SK-N-SH treated with all-trans-retinoic acid at 6 μM for 48 hours (cell line): ENCODE results near the gene STX12.
"Not testable (repeated sequence)": the region's sequence is repeated elsewhere in the genome, so short reads cannot be mapped to it uniquely, and the experiment has no call there.

Experiments
- ATAC-seq: fragments of 200-7000 bp; cut with Tn5 transposase; 3 replicates; pipeline ENCODE4 v1.9.1; 2020; ENCODE audit warnings: mild to moderate bottlenecking, moderate library complexity
- BACH2 ChIP-seq: fragments of 250-450 bp; sonication (Bioruptor Pico); IDR thresholded peaks from 2 replicates; pipeline ENCODE4 v1.9.0; 2021; ENCODE audit warnings: mild to moderate bottlenecking, borderline replicate concordance
- CREB5 ChIP-seq: fragments of 250-450 bp; sonication (Bioruptor Pico); IDR thresholded peaks from 2 replicates; pipeline ENCODE4 v1.5.1; 2020; ENCODE audit warnings: low read depth, mild to moderate bottlenecking, moderate library complexity
- CSRNP3 ChIP-seq: fragments of 250-450 bp; sonication (Bioruptor Pico); IDR thresholded peaks from 2 replicates; pipeline ENCODE4 v1.5.1; 2021; ENCODE audit warnings: mild to moderate bottlenecking, moderate library complexity
- ESRRG ChIP-seq: fragments of 250-450 bp; sonication (Bioruptor Pico); IDR thresholded peaks from 2 replicates; pipeline ENCODE4 v1.6.1; 2021; ENCODE audit warnings: mild to moderate bottlenecking
- GLIS3 ChIP-seq: fragments of 250-450 bp; sonication (Bioruptor Pico); IDR thresholded peaks from 2 replicates; pipeline ENCODE4 v1.5.0; 2020; ENCODE audit warnings: mild to moderate bottlenecking, moderate library complexity
- ISL1 ChIP-seq: fragments of 250-450 bp; sonication (Bioruptor Pico); IDR thresholded peaks from 2 replicates; pipeline ENCODE4 v2.1.2; 2022; ENCODE audit warnings: mild to moderate bottlenecking, moderate library complexity
- PATZ1 ChIP-seq: fragments of 250-450 bp; sonication (Bioruptor Pico); IDR thresholded peaks from 2 replicates; pipeline ENCODE4 v1.8.0; 2020; ENCODE audit warnings: mild to moderate bottlenecking, moderate library complexity, borderline replicate concordance
- POU6F1 ChIP-seq: fragments of 250-450 bp; sonication (Bioruptor Pico); IDR thresholded peaks from 2 replicates; pipeline ENCODE4 v1.8.0; 2021; ENCODE audit warnings: low read depth, mild to moderate bottlenecking, moderate library complexity, borderline replicate concordance
- PPARA ChIP-seq: fragments of 250-450 bp; sonication (Bioruptor Pico); IDR thresholded peaks from 2 replicates; pipeline ENCODE4 v1.5.0; 2020; ENCODE audit warnings: mild to moderate bottlenecking, borderline replicate concordance
- RARB ChIP-seq: fragments of 250-450 bp; sonication (Bioruptor Pico); IDR thresholded peaks from 2 replicates; pipeline ENCODE4 v1.8.0; 2021; ENCODE audit warnings: mild to moderate bottlenecking, moderate library complexity
- SNAI2 ChIP-seq: fragments of 250-450 bp; sonication (Bioruptor Pico); IDR thresholded peaks from 2 replicates; pipeline ENCODE4 v1.5.0; 2020; ENCODE audit warnings: mild to moderate bottlenecking, moderate library complexity
- TCF4 ChIP-seq: fragments of 250-450 bp; sonication (Bioruptor Pico); IDR thresholded peaks from 2 replicates; pipeline ENCODE4 v1.8.0; 2021; ENCODE audit warnings: mild to moderate bottlenecking, moderate library complexity, borderline replicate concordance
- TOX ChIP-seq: fragments of 250-450 bp; sonication (Bioruptor Pico); IDR thresholded peaks from 2 replicates; pipeline ENCODE4 v1.8.0; 2021; ENCODE audit warnings: mild to moderate bottlenecking, moderate library complexity, borderline replicate concordance
- ZC3H10 ChIP-seq: fragments of 250-450 bp; sonication (Bioruptor Pico); IDR thresholded peaks from 2 replicates; pipeline ENCODE4 v1.5.1; 2021; ENCODE audit warnings: mild to moderate bottlenecking, moderate library complexity
- ZFP3 ChIP-seq: fragments of 250-450 bp; sonication (Bioruptor Pico); IDR thresholded peaks from 2 replicates; pipeline ENCODE4 v1.5.0; 2020; ENCODE audit warnings: mild to moderate bottlenecking, moderate library complexity
- ZFP30 ChIP-seq: fragments of 450-650 bp; formaldehyde crosslinking; IDR thresholded peaks from 2 replicates; pipeline ENCODE4 v1.5.0; 2022; ENCODE audit warnings: mild to moderate bottlenecking, moderate library complexity
- ZNF565 ChIP-seq: fragments of 450-650 bp; formaldehyde crosslinking; conservative IDR thresholded peaks from 2 replicates; pipeline ENCODE4 v1.5.0; 2020; ENCODE audit warnings: low read depth, mild to moderate bottlenecking, moderate library complexity
- ZNF70 ChIP-seq: fragments of 450-650 bp; formaldehyde crosslinking; IDR thresholded peaks from 2 replicates; pipeline ENCODE4 v1.5.0; 2020; ENCODE audit warnings: mild to moderate bottlenecking, moderate library complexity
- ZNF8 ChIP-seq: fragments of 450-650 bp; formaldehyde crosslinking; IDR thresholded peaks from 2 replicates; pipeline ENCODE4 v1.5.0; 2020; ENCODE audit warnings: mild to moderate bottlenecking, moderate library complexity

Gene STX12

GRCh38 chr1:27868932-27869718 lies 96.1 kb downstream of the STX12 start:
- no peak for TF ChIP-seq POU6F1
- TF ChIP-seq ZFP3: no peak
- TF ChIP-seq ESRRG (CRISPR knock-in tag): no peak
- TF ChIP-seq SNAI2 (CRISPR knock-in tag): no peak
- no peak for TF ChIP-seq ISL1
- TF ChIP-seq GLIS3 (CRISPR knock-in tag): no peak
- ATAC-seq: no peak

- ATAC-seq: no peak
- TF ChIP-seq CREB5 (no peak), SNAI2 (CRISPR knock-in tag) (no peak), RARB (CRISPR knock-in tag) (no peak), ZNF8 (no peak), PATZ1 (CRISPR knock-in tag) (no peak), POU6F1 (no peak), BACH2 (CRISPR knock-in tag) (no peak), ZNF565 (CRISPR knock-in tag) (no peak), ZNF70 (CRISPR knock-in tag) (no peak), ZFP30 (CRISPR knock-in tag) (no peak)
- TF ChIP-seq, all 23 proteins: peak for 0
Observed at GRCh38 chr1:27869719-27870085, 96.7 kb downstream of the STX12 start.

- ATAC-seq: not testable (repeated sequence)
Observed at GRCh38 chr1:27871076-27871475, 98.1 kb downstream of the STX12 start.

- ATAC-seq: peak; percentile 88
- TF ChIP-seq BACH2 (CRISPR knock-in tag) (no peak), TOX (no peak), CSRNP3 (CRISPR knock-in tag) (no peak), TCF4 (CRISPR knock-in tag) (no peak), PPARA (CRISPR knock-in tag) (no peak), ZC3H10 (no peak)
- TF ChIP-seq, all 23 proteins: peak for 0
Observed at GRCh38 chr1:27872059-27872801, 99.2 kb downstream of the STX12 start, which contains the start of gene THEMIS2. THEMIS2 (plus strand) TSS chr1:27872544; CDS start chr1:27872572, 28 bp downstream.
